ENCODE results near the gene SGPP1. TPM values are rescaled to one million over a fixed set of nuclear protein-coding genes. Genes with fewer than 3 reads are reported as not detected.

The SGPP1 gene
- total and polyA plus RNA-seq, 2 of the 8 experiments (the other 6 are each of a cell fraction or from before 2014, with no cell fraction given), result 5.7 to 8.1 TPM

- no peak for TF ChIP-seq GABPA (IDR thresholded peaks at IDR 0.05; ENCODE audit: borderline replicate concordance, insufficient read depth, low read length)
- no peak for TF ChIP-seq CBX8 (IDR thresholded peaks at IDR 0.05; ENCODE audit: borderline replicate concordance, low read depth, low read length)
- no peak for TF ChIP-seq KDM1A (IDR thresholded peaks at IDR 0.05; ENCODE audit: borderline replicate concordance, low read length)
- no peak for TF ChIP-seq SRF (IDR thresholded peaks at IDR 0.05; ENCODE audit: low read depth, low read length)
- TF ChIP-seq RFX5 (IDR thresholded peaks at IDR 0.05; ENCODE audit: borderline replicate concordance, low read depth, low read length), result no peak
- no peak for TF ChIP-seq CEBPB (IDR thresholded peaks at IDR 0.05; ENCODE audit: low read depth, low read length)
- no peak for TF ChIP-seq SP2 (IDR thresholded peaks at IDR 0.05; ENCODE audit: low read length)
Measured at GRCh38 chr14:63689132-63689531, 38.7 kb downstream of the SGPP1 start (continued).
